Mammary epithelial cell (primary cell): ENCODE measurements around the gene BMP5.

Experiments
- EZH2 ChIP-seq: IDR thresholded peaks from 2 replicates; pipeline ENCODE4 v1.6.1; 2012; ENCODE audit warnings: low read length, inconsistent platforms, borderline replicate concordance
- TF ChIP-seq, protein P1 (sequence below), 2 donors: IDR thresholded peaks in 1 of 2; conservative IDR thresholded peaks in 1 of 2; 2 replicates each; pipeline ENCODE4 v1.5.1; 2011 to 2012; ENCODE audit warnings: inconsistent platforms in 2 of 2, low read length in 2 of 2, mild to moderate bottlenecking in 2 of 2, control low read depth in 1 of 2, low read depth in 1 of 2; ENCODE audit not compliant: insufficient read depth in 1 of 2; ENCODE audit errors: extremely low read depth in 1 of 2

DNA sequence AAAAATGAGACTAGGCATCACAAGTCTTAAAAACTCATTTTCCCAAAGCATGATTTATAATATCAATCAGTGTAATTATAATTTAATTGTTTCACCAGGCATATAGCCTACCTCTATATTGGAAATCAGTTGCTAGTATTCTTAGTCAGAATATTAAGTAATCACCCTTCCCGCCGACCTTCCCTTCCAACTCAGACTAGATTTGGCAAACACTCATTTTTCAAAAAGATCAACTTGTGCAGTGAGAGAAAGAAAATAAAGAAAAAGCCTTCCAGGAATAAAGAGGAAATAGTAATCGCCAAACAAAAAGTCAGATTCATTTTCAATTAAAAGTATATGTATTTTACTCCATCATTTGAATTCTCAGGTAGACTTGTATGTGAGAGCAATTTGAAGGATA, 1.9 kb upstream of the BMP5 start:
- TF ChIP-seq, protein P1, sequence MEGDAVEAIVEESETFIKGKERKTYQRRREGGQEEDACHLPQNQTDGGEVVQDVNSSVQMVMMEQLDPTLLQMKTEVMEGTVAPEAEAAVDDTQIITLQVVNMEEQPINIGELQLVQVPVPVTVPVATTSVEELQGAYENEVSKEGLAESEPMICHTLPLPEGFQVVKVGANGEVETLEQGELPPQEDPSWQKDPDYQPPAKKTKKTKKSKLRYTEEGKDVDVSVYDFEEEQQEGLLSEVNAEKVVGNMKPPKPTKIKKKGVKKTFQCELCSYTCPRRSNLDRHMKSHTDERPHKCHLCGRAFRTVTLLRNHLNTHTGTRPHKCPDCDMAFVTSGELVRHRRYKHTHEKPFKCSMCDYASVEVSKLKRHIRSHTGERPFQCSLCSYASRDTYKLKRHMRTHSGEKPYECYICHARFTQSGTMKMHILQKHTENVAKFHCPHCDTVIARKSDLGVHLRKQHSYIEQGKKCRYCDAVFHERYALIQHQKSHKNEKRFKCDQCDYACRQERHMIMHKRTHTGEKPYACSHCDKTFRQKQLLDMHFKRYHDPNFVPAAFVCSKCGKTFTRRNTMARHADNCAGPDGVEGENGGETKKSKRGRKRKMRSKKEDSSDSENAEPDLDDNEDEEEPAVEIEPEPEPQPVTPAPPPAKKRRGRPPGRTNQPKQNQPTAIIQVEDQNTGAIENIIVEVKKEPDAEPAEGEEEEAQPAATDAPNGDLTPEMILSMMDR (conservative IDR thresholded peaks at IDR 0.05 in 1 of 2, IDR thresholded peaks at IDR 0.05 in 1 of 2; ENCODE audit: extremely low read depth in 1 of 2, insufficient read depth in 1 of 2, low read depth in 1 of 2, low read length in 2 of 2), result no peak
- TF ChIP-seq EZH2, result no peak
